H1 (cell line): Measurements from ENCODE around the gene SMYD3. TPM values are rescaled to one million over a fixed set of nuclear protein-coding genes. Genes with fewer than 3 reads are reported as not detected.

Experiments
- CTCF ChIA-PET: fragments of 300-600 bp; sonication (Branson Sonifier 250); formaldehyde crosslinking; loops from one replicate; lab custom pipeline; 2021; ENCODE audit not compliant: partially characterized antibody; lab: Charles Lee
- POLR2A ChIA-PET: fragments of 300-600 bp; sonication (Branson Sonifier 250); formaldehyde crosslinking; loops from one replicate; lab custom pipeline; 2021; ENCODE audit warnings: inconsistent platforms; ENCODE audit not compliant: partially characterized antibody; lab: Charles Lee
- DNase-seq, 2 experiments: peaks; one replicate each; pipeline versions ENCODE4 v3.0.0 to v3.0.0-alpha.2; 2010 to 2022; ENCODE audit warnings: low spot score in 2 of 2, low read depth in 1 of 2, mixed read lengths in 1 of 2
- FAIRE-seq: peaks from 2 replicates; lab custom pipeline; 2011; peaks lifted over from hg19 to GRCh38; lab: Jason Lieb, UNC
- H2AFZ ChIP-seq: 2 replicates; pipeline ENCODE4 v1.8.1; 2012; ENCODE audit warnings: low read length, inconsistent platforms
- H2AK5ac ChIP-seq: 2 replicates; pipeline ENCODE4 v1.6.1; 2013; ENCODE audit warnings: low read depth, low read length
- H2BK120ac ChIP-seq: replicated peaks from 2 replicates; pipeline ENCODE3; 2013; ENCODE audit warnings: low read depth, low read length, inconsistent platforms
- H2BK12ac ChIP-seq: 2 replicates; pipeline ENCODE4 v1.6.1; 2013; ENCODE audit warnings: low read depth, low read length
- H2BK15ac ChIP-seq: 2 replicates; pipeline ENCODE4 v1.6.1; 2013; ENCODE audit warnings: low read length
- H2BK20ac ChIP-seq: 2 replicates; pipeline ENCODE4 v1.6.1; 2013; ENCODE audit warnings: low read length
- H2BK5ac ChIP-seq: 2 replicates; pipeline ENCODE4 v1.6.1; 2013; ENCODE audit warnings: low read depth, low read length
- H3K14ac ChIP-seq: 2 replicates; pipeline ENCODE4 v1.6.1; 2013; ENCODE audit warnings: inconsistent platforms; ENCODE audit not compliant: insufficient read length
- H3K18ac ChIP-seq: 2 replicates; pipeline ENCODE4 v1.6.1; 2013; ENCODE audit warnings: low read length; ENCODE audit errors: extremely low read depth
- H3K23ac ChIP-seq: 2 replicates; pipeline ENCODE4 v1.6.1; 2013; ENCODE audit warnings: inconsistent platforms; ENCODE audit not compliant: insufficient read length
- H3K23me2 ChIP-seq: 2 replicates; pipeline ENCODE4 v1.6.1; 2013; ENCODE audit warnings: low read depth, low read length
- H3K27ac ChIP-seq: 2 replicates; pipeline ENCODE4 v1.6.1; 2011; ENCODE audit warnings: low read depth, low read length, inconsistent platforms
- H3K27me3 ChIP-seq, 4 experiments: replicated peaks in 1 of 4; 1 replicate in 1 of 4; 2 replicates in 3 of 4; pipeline versions ENCODE4 v1.6.1 to v1.8.1; 2011 to 2013; ENCODE audit warnings: low read length in 3 of 4, mild to moderate bottlenecking in 3 of 4, inconsistent platforms in 2 of 4, mixed read lengths in 2 of 4, moderate library complexity in 1 of 4; ENCODE audit not compliant: control insufficient read depth in 3 of 4, insufficient read depth in 3 of 4; ENCODE audit errors: extremely low read depth in 1 of 4
- H3K36me3 ChIP-seq, 4 experiments: 2 replicates each; pipeline versions ENCODE4 v1.6.1 to v1.8.1; 2011 to 2013; ENCODE audit warnings: mild to moderate bottlenecking in 4 of 4, low read length in 3 of 4, moderate library complexity in 2 of 4, control low read depth in 1 of 4, inconsistent platforms in 1 of 4; ENCODE audit not compliant: insufficient read depth in 4 of 4, control insufficient read depth in 2 of 4
- H3K4ac ChIP-seq: replicated peaks from 2 replicates; pipeline ENCODE3; 2013; ENCODE audit warnings: low read length, low read depth, mixed read lengths, inconsistent platforms; ENCODE audit not compliant: insufficient read length
- H3K4me1 ChIP-seq, 4 experiments: replicated peaks in 1 of 4; 1 replicate in 1 of 4; 2 replicates in 3 of 4; pipeline versions ENCODE4 v1.6.1 to v1.8.1; 2011 to 2013; ENCODE audit warnings: low read length in 3 of 4, inconsistent platforms in 2 of 4, mixed read lengths in 1 of 4; ENCODE audit not compliant: insufficient read depth in 4 of 4, control insufficient read depth in 3 of 4
- H3K4me2 ChIP-seq, 2 experiments: 2 replicates each; pipeline versions ENCODE4 v1.6.1 to v1.8.1; 2011 to 2013; ENCODE audit warnings: low read depth in 2 of 2, low read length in 2 of 2, control low read depth in 1 of 2, inconsistent platforms in 1 of 2, mild to moderate bottlenecking in 1 of 2; ENCODE audit not compliant: insufficient read depth in 1 of 2
- H3K4me3 ChIP-seq, 4 experiments: fragments of 200-600, 300-600 bp in 1 of 4; sonication (generic), shearing (Covaris generic), sonication (Bioruptor Twin) in 1 of 4; 2 replicates each; pipeline versions ENCODE4 v1.5.1 to v1.8.1; 2011 to 2016; ENCODE audit warnings: low read length in 4 of 4, low read depth in 3 of 4, control low read depth in 2 of 4, inconsistent platforms in 2 of 4, mild to moderate bottlenecking in 2 of 4, mixed read lengths in 1 of 4, moderate library complexity in 1 of 4; ENCODE audit not compliant: insufficient read depth in 2 of 4; ENCODE audit errors: extremely low read depth in 1 of 4
- H3K56ac ChIP-seq: replicated peaks from 2 replicates; pipeline ENCODE3; 2013; ENCODE audit warnings: low read depth, mild to moderate bottlenecking, mixed read lengths, low read length, inconsistent platforms; ENCODE audit not compliant: insufficient read length
- H3K79me1 ChIP-seq: 2 replicates; pipeline ENCODE4 v1.6.1; 2013; ENCODE audit warnings: low read depth, low read length, control low read depth
- H3K79me2 ChIP-seq, 2 experiments: 2 replicates each; pipeline versions ENCODE4 v1.6.1 to v1.8.1; 2012 to 2013; ENCODE audit warnings: low read length in 2 of 2, mild to moderate bottlenecking in 2 of 2, inconsistent platforms in 1 of 2; ENCODE audit not compliant: insufficient read depth in 2 of 2, control insufficient read depth in 1 of 2
- H3K9ac ChIP-seq, 4 experiments: replicated peaks in 1 of 4; 1 replicate in 1 of 4; 2 replicates in 3 of 4; pipeline versions ENCODE4 v1.6.1 to v1.8.1; 2011 to 2013; ENCODE audit warnings: low read depth in 3 of 4, low read length in 3 of 4, control low read depth in 2 of 4, mild to moderate bottlenecking in 2 of 4, moderate library complexity in 2 of 4, inconsistent platforms in 1 of 4; ENCODE audit errors: extremely low read depth in 1 of 4
- H3K9me3 ChIP-seq, 2 experiments: 2 replicates each; pipeline versions ENCODE4 v1.6.1 to v1.8.1; 2012 to 2013; ENCODE audit warnings: mild to moderate bottlenecking in 2 of 2, moderate library complexity in 2 of 2, control low read depth in 1 of 2, inconsistent platforms in 1 of 2, low read depth in 1 of 2, low read length in 1 of 2, mixed read lengths in 1 of 2; ENCODE audit not compliant: insufficient read depth in 2 of 2
- H4K20me1 ChIP-seq, 2 experiments: replicated peaks in 1 of 2; 2 replicates each; pipeline versions ENCODE3 to v1.8.1; 2011 to 2013; ENCODE audit warnings: inconsistent platforms in 2 of 2, low read length in 2 of 2, mild to moderate bottlenecking in 1 of 2; ENCODE audit not compliant: insufficient read depth in 2 of 2, control insufficient read depth in 1 of 2
- H4K5ac ChIP-seq: 2 replicates; pipeline ENCODE4 v1.6.1; 2013; ENCODE audit warnings: low read length, low read depth, mixed read lengths, inconsistent platforms; ENCODE audit not compliant: insufficient read length
- H4K8ac ChIP-seq: 2 replicates; pipeline ENCODE4 v1.8.0; 2013; ENCODE audit warnings: mild to moderate bottlenecking, moderate library complexity, low read length, inconsistent platforms; ENCODE audit not compliant: insufficient read depth; ENCODE audit errors: extremely low read depth
- H4K91ac ChIP-seq: replicated peaks from 2 replicates; pipeline ENCODE3; 2013; ENCODE audit warnings: low read length, mixed read lengths, inconsistent platforms; ENCODE audit not compliant: insufficient read length
- ASH2L ChIP-seq: fragments of 200-600, 300-600 bp; sonication (generic); IDR thresholded peaks from one replicate; pipeline ENCODE4 v1.7.1; 2017; ENCODE audit warnings: low read length
- BACH1 ChIP-seq: IDR thresholded peaks from 2 replicates; pipeline ENCODE4 v1.6.1; 2012; ENCODE audit warnings: low read length, improper control_type of control experiment
- BCL11A ChIP-seq, 2 experiments: IDR thresholded peaks; one replicate each; pipeline ENCODE4 v1.6.1; 2011; ENCODE audit warnings: low read depth in 2 of 2, low read length in 2 of 2, mild to moderate bottlenecking in 2 of 2
- CHD1 ChIP-seq: IDR thresholded peaks from 2 replicates; pipeline ENCODE4 v1.6.1; 2012; ENCODE audit warnings: low read depth, low read length, improper control_type of control experiment
- CTBP2 ChIP-seq: IDR thresholded peaks from 2 replicates; pipeline ENCODE4 v1.7.0; 2011; ENCODE audit warnings: borderline replicate concordance, mild to moderate bottlenecking, moderate library complexity, mixed read lengths, low read length; ENCODE audit not compliant: insufficient read depth, insufficient read length
- EGR1 ChIP-seq: IDR thresholded peaks from 2 replicates; pipeline ENCODE4 v1.6.1; 2011; ENCODE audit warnings: low read depth, low read length, borderline replicate concordance
- JUN ChIP-seq: IDR thresholded peaks from 2 replicates; pipeline ENCODE4 v1.6.1; 2011; ENCODE audit warnings: low read depth, mild to moderate bottlenecking, improper control_type of control experiment, low read length
- MAFK ChIP-seq: IDR thresholded peaks from 2 replicates; pipeline ENCODE4 v1.6.1; 2012; ENCODE audit warnings: low read depth, mild to moderate bottlenecking, improper control_type of control experiment, low read length
- POU5F1 ChIP-seq: IDR thresholded peaks from 2 replicates; pipeline ENCODE4 v1.6.1; 2011; ENCODE audit warnings: low read depth, mild to moderate bottlenecking, low read length, moderate library complexity
- RAD21 ChIP-seq, 2 experiments: IDR thresholded peaks in 1 of 2; conservative IDR thresholded peaks in 1 of 2; 2 replicates each; pipeline ENCODE4 v1.6.1; 2011; ENCODE audit warnings: low read depth in 2 of 2, low read length in 2 of 2, improper control_type of control experiment in 1 of 2, inconsistent platforms in 1 of 2, mild to moderate bottlenecking in 1 of 2, moderate library complexity in 1 of 2
- SIRT6 ChIP-seq: IDR thresholded peaks from one replicate; pipeline ENCODE4 v1.7.1; 2012; ENCODE audit warnings: low read length, inconsistent platforms
- SP2 ChIP-seq: IDR thresholded peaks from 2 replicates; pipeline ENCODE4 v1.6.1; 2012; ENCODE audit warnings: mild to moderate bottlenecking, low read length, inconsistent platforms
- TAF7 ChIP-seq: optimal IDR thresholded peaks from 2 replicates; pipeline ENCODE3; 2011; ENCODE audit warnings: low read depth, mild to moderate bottlenecking, inconsistent platforms, low read length, moderate library complexity, borderline replicate concordance
- YY1 ChIP-seq: IDR thresholded peaks from 2 replicates; pipeline ENCODE4 v1.6.1; 2011; ENCODE audit warnings: low read depth, mild to moderate bottlenecking, low read length
- WGBS, 2 experiments: shearing (Covaris generic) in 1 of 2; methylation state at CpG; one replicate each; pipeline versions ENCODE4 v1.1.6 to v1.1.7; 2013 to 2015; ENCODE audit warnings: low lambda C conversion rate in 2 of 2, mixed read lengths in 2 of 2, inconsistent platforms in 1 of 2, low coverage in 1 of 2, missing lambda C conversion rate in 1 of 2; ENCODE audit not compliant: insufficient replicate concordance in 2 of 2, insufficient coverage in 1 of 2, insufficient read length in 1 of 2; ENCODE audit errors: extremely low coverage in 1 of 2, missing lambda C conversion rate in 1 of 2; 5-methylcytosine and 5-hydroxymethylcytosine counted together
- polyA plus RNA-seq, 7 experiments: library from polyadenylated mRNA; depleted of rRNA in 3 of 7; stranded (reverse) in 5 of 7; unstranded in 2 of 7; fragments of >200 nt in 5 of 7; fragments of 200-250 nt in 2 of 7; gene quantifications; 1 replicate in 5 of 7; 2 replicates in 1 of 7; 4 replicates in 1 of 7; pipeline versions ENCODE4 v1.2.1 to v1.2.3, GENCODE V29; 2011 to 2013; ENCODE audit warnings: missing spikeins in 2 of 7, mixed read lengths in 2 of 7
- total RNA-seq: library from RNA; stranded (reverse); fragmentation: NEBNext Ultra II Directional; extraction: Animal tissue kit (Norgen Biotek cat#: 25700); gene quantifications from 2 replicates; pipeline ENCODE4 v1.2.1, GENCODE V29; 2021

SMYD3 gene
- total and polyA plus RNA-seq, 2 of the 8 experiments (the other 6 are each of a cell fraction or from before 2014, with no cell fraction given): 17.3 to 25.4 TPM

GRCh38 chr1:246169486-246169885 is 337.6 kb downstream of the SMYD3 start:
- CTCF ChIA-PET: interaction anchor here (0.6 to 1.2 kb wide), 2 partner anchors 13 to 17 kb away, joined by 3 read pairs; no protein-coding TSS in a partner anchor
- Histone ChIP-seq H4K5ac (no peak overlapping the region), H2AFZ (no peak overlapping the region), H2BK20ac (no peak overlapping the region), H2BK12ac (no peak overlapping the region), H4K20me1 (no peaks in the 10 kb centered on the region), H3K56ac (no peak overlapping the region), H3K36me3 (no peaks in the 10 kb centered on the region), H3K79me2 (no peaks in the 10 kb centered on the region), H2BK5ac (no peak overlapping the region), H3K27ac (no peak overlapping the region), H3K14ac (no peak overlapping the region), H3K27me3 (no peaks in the 10 kb centered on the region), H3K79me1 (no peaks in the 10 kb centered on the region; the same call in 1 of the 2 replicates), H3K4me1 (no peaks in the 10 kb centered on the region), H3K23ac (no peak overlapping the region), H4K8ac (no peak overlapping the region), H3K9me3 (no peaks in the 10 kb centered on the region), H3K4me2 (no peak overlapping the region), H4K91ac (no peak overlapping the region), H2AK5ac (no peak overlapping the region), H3K23me2 (no peaks in the 10 kb centered on the region), H3K9ac (no peak overlapping the region), H2BK15ac (no peak overlapping the region), H2BK120ac (no peak overlapping the region), H3K18ac (no peak overlapping the region), H3K4me3 (no peak overlapping the region), H3K4ac (no peak overlapping the region)
- TF ChIP-seq POU5F1 (no peak), SIRT6 (no peak), TAF7 (no peak), YY1 (no peak), SP2 (no peak), RAD21 (IDR thresholded peaks at IDR 0.05 in 1 of 2, conservative IDR thresholded peaks at IDR 0.05 in 1 of 2; ENCODE audit: low read depth in 2 of 2, low read length in 2 of 2) (no peak), BCL11A (IDR thresholded peaks at IDR 0.05; ENCODE audit: low read depth in 2 of 2, low read length in 2 of 2) (no peak), MAFK (no peak), EGR1 (no peak), BACH1 (no peak), ASH2L (no peak), CHD1 (no peak), JUN (no peak), CTBP2 (no peak)
- POLR2A ChIA-PET: no interaction called here
- FAIRE-seq: no peak
- no peak for DNase-seq
- 97% methylated on average over 8 of the region's 8 CpGs; no CpG with 5 or more reads in 1 of the 2 experiments for WGBS, 2 experiments
